ENCODE results near the gene RSF1.

RSF1 gene

GRCh38 chr11:77729063-77729462, 91.5 kb downstream of the RSF1 start:
- H3K4me1 Mint-ChIP-seq: no peaks in the 10 kb centered on the region
- no peak overlapping the region for H3K4me3 Mint-ChIP-seq
- no peaks in the 10 kb centered on the region for H3K27me3 Mint-ChIP-seq (ENCODE audit: low read depth)
- H3K27ac Mint-ChIP-seq: no peak overlapping the region
- H3K36me3 Mint-ChIP-seq (ENCODE audit: low read depth): peaks cover 63% of the 10 kb centered on the region
- H3K9me3 Mint-ChIP-seq: peaks cover 20% of the 10 kb centered on the region
- no peak for TF ChIP-seq CTCF (IDR thresholded peaks at IDR 0.05; ENCODE audit: unreplicated experiment in 3 of 3)

GRCh38 chr11:77728203-77728786, 92.2 kb downstream of the RSF1 start:
- peaks cover 20% of the 10 kb centered on the region for H3K9me3 Mint-ChIP-seq
- no peak for TF ChIP-seq CTCF (IDR thresholded peaks at IDR 0.05; ENCODE audit: unreplicated experiment in 3 of 3)
- peaks cover 61% of the 10 kb centered on the region for H3K36me3 Mint-ChIP-seq (ENCODE audit: low read depth)

GRCh38 chr11:77726524-77726923, 94.0 kb downstream of the RSF1 start:
- TF ChIP-seq CTCF (IDR thresholded peaks at IDR 0.05; ENCODE audit: unreplicated experiment in 3 of 3): no peak
- no peak overlapping the region for H3K4me3 Mint-ChIP-seq
- H3K9me3 Mint-ChIP-seq: peaks cover 9% of the 10 kb centered on the region
- H3K27me3 Mint-ChIP-seq (ENCODE audit: low read depth): no peaks in the 10 kb centered on the region
- no peak overlapping the region for H3K27ac Mint-ChIP-seq
- peaks cover 54% of the 10 kb centered on the region for H3K36me3 Mint-ChIP-seq (ENCODE audit: low read depth)
- no peaks in the 10 kb centered on the region for H3K4me1 Mint-ChIP-seq

More at GRCh38 chr11:77728203-77728786, 92.2 kb downstream of the RSF1 start:
- no peak overlapping the region for H3K4me3 Mint-ChIP-seq
- no peak overlapping the region for H3K27ac Mint-ChIP-seq
- H3K27me3 Mint-ChIP-seq (ENCODE audit: low read depth): no peaks in the 10 kb centered on the region
- no peaks in the 10 kb centered on the region for H3K4me1 Mint-ChIP-seq

GRCh38 chr11:77725433-77725832, 95.1 kb downstream of the RSF1 start:
- Mint-ChIP-seq H3K27me3 (ENCODE audit: low read depth) (no peaks in the 10 kb centered on the region), H3K9me3 (peaks cover 3% of the 10 kb centered on the region)

GRCh38 chr11:77724636-77725035, 95.9 kb downstream of the RSF1 start:
- no peak overlapping the region for H3K4me3 Mint-ChIP-seq
- peaks cover 44% of the 10 kb centered on the region for H3K36me3 Mint-ChIP-seq (ENCODE audit: low read depth)
- H3K27me3 Mint-ChIP-seq (ENCODE audit: low read depth): no peaks in the 10 kb centered on the region
- no peak overlapping the region for H3K27ac Mint-ChIP-seq
- H3K4me1 Mint-ChIP-seq: no peaks in the 10 kb centered on the region
- no peaks in the 10 kb centered on the region for H3K9me3 Mint-ChIP-seq
- TF ChIP-seq CTCF (IDR thresholded peaks at IDR 0.05; ENCODE audit: unreplicated experiment in 3 of 3): no peak

More at GRCh38 chr11:77725433-77725832, 95.1 kb downstream of the RSF1 start:
- H3K27ac Mint-ChIP-seq: no peak overlapping the region
- TF ChIP-seq CTCF (IDR thresholded peaks at IDR 0.05; ENCODE audit: unreplicated experiment in 3 of 3): no peak
- no peaks in the 10 kb centered on the region for H3K4me1 Mint-ChIP-seq
- H3K4me3 Mint-ChIP-seq: no peak overlapping the region
- peaks cover 48% of the 10 kb centered on the region for H3K36me3 Mint-ChIP-seq (ENCODE audit: low read depth)

- Mint-ChIP-seq H3K4me3 (no peak overlapping the region), H3K9me3 (no peaks in the 10 kb centered on the region), H3K4me1 (no peaks in the 10 kb centered on the region), H3K36me3 (ENCODE audit: low read depth) (peaks cover 45% of the 10 kb centered on the region), H3K27me3 (ENCODE audit: low read depth) (no peaks in the 10 kb centered on the region), H3K27ac (no peak overlapping the region)
- no peak for TF ChIP-seq CTCF (IDR thresholded peaks at IDR 0.05; ENCODE audit: unreplicated experiment in 3 of 3)
These were observed 97.5 kb downstream of the RSF1 start for GRCh38 chr11:77723024-77723423.
